Endothelial cell of umbilical vein (primary cell): ENCODE data around the gene CEP57. TPM values are rescaled to one million over a fixed set of nuclear protein-coding genes. Genes with fewer than 3 reads are reported as not detected.

Source experiments
- BruUV-seq: library from RNA; stranded (reverse); fragments of 400-500 nt; replicated peaks from 2 replicates; lab custom pipeline; 2021; lab: Mats Ljungman, UMichigan
- CTCF ChIA-PET: fragments of 300-600, 350-600 bp; sonication (Branson Sonifier 250); formaldehyde crosslinking; loops from one replicate; lab custom pipeline; 2021; ENCODE audit warnings: antibody characterized with exemption, inconsistent platforms; lab: Charles Lee
- POLR2A ChIA-PET: fragments of 300-600, 350-600 bp; sonication (Branson Sonifier 250); formaldehyde crosslinking; loops from one replicate; lab custom pipeline; 2021; ENCODE audit warnings: antibody characterized with exemption, inconsistent platforms; lab: Charles Lee
- DNase-seq: peaks from one replicate; pipeline ENCODE4 v3.0.0-alpha.2; 2011; ENCODE audit warnings: low read depth, low spot score
- FAIRE-seq: peaks from 2 replicates; lab custom pipeline; 2011; peaks lifted over from hg19 to GRCh38; lab: Jason Lieb, UNC
- H2AFZ ChIP-seq: 2 replicates; pipeline ENCODE4 v1.6.0; 2012; ENCODE audit warnings: low read depth, low read length, control low read depth, inconsistent platforms
- H3K27ac ChIP-seq: 2 replicates; pipeline ENCODE4 v1.5.1; 2011; ENCODE audit warnings: low read depth, mild to moderate bottlenecking, control low read depth, low read length, moderate library complexity; ENCODE audit not compliant: insufficient read depth
- H3K27me3 ChIP-seq, 2 experiments: 2 replicates each; pipeline versions ENCODE4 v1.6.0 to v1.6.1; 2011; ENCODE audit warnings: low read length in 2 of 2, mixed read lengths in 1 of 2; ENCODE audit not compliant: control insufficient read depth in 2 of 2, insufficient read depth in 2 of 2
- H3K36me3 ChIP-seq, 2 experiments: 2 replicates in 1 of 2; 3 replicates in 1 of 2; pipeline ENCODE4 v1.5.1; 2011; ENCODE audit warnings: low read length in 2 of 2, mild to moderate bottlenecking in 1 of 2, moderate library complexity in 1 of 2; ENCODE audit not compliant: control insufficient read depth in 2 of 2, insufficient read depth in 2 of 2; ENCODE audit errors: extremely low read depth in 1 of 2
- H3K4me1 ChIP-seq: 3 replicates; pipeline ENCODE4 v1.5.1; 2011; ENCODE audit warnings: mild to moderate bottlenecking, low read length; ENCODE audit not compliant: control insufficient read depth, insufficient read depth; ENCODE audit errors: extremely low read depth
- H3K4me2 ChIP-seq: 2 replicates; pipeline ENCODE4 v1.6.1; 2011; ENCODE audit warnings: low read length, control low read depth, mixed read lengths; ENCODE audit not compliant: insufficient read depth
- H3K4me3 ChIP-seq, 3 experiments: fragments of 200-600 bp in 1 of 3; sonication (generic), shearing (Covaris generic) in 1 of 3; replicated peaks in 1 of 3; 2 replicates each; pipeline ENCODE4 v1.5.1; 2011 to 2016; ENCODE audit warnings: control low read depth in 3 of 3, low read length in 3 of 3, mild to moderate bottlenecking in 2 of 3, inconsistent platforms in 1 of 3, low read depth in 1 of 3, moderate library complexity in 1 of 3; ENCODE audit not compliant: insufficient read depth in 1 of 3
- H3K79me2 ChIP-seq: 2 replicates; pipeline ENCODE4 v1.6.0; 2012; ENCODE audit warnings: low read length, inconsistent platforms; ENCODE audit not compliant: control insufficient read depth, insufficient read depth
- H3K9ac ChIP-seq: replicated peaks from 2 replicates; pipeline ENCODE3; 2011; ENCODE audit warnings: low read length, control low read depth; ENCODE audit not compliant: insufficient read depth; ENCODE audit errors: extremely low read depth
- H3K9me1 ChIP-seq: replicated peaks from 3 replicates; pipeline ENCODE4 v1.6.0; 2011; ENCODE audit warnings: mild to moderate bottlenecking, low read length; ENCODE audit not compliant: control insufficient read depth, insufficient read depth; ENCODE audit errors: extremely low read depth
- H3K9me3 ChIP-seq: replicated peaks from 2 replicates; pipeline ENCODE4 v1.5.1; 2012; ENCODE audit warnings: low read length, inconsistent platforms; ENCODE audit not compliant: control insufficient read depth, insufficient read depth
- H4K20me1 ChIP-seq: replicated peaks from 2 replicates; pipeline ENCODE3; 2011; ENCODE audit warnings: mild to moderate bottlenecking, low read length; ENCODE audit not compliant: control insufficient read depth, insufficient read depth; ENCODE audit errors: extremely low read depth
- EZH2 ChIP-seq: IDR thresholded peaks from 2 replicates; pipeline ENCODE4 v1.6.1; 2012; ENCODE audit warnings: borderline replicate concordance, low read depth, mild to moderate bottlenecking, moderate library complexity, low read length, inconsistent platforms; ENCODE audit not compliant: severe bottlenecking
- FOS ChIP-seq: IDR thresholded peaks from 2 replicates; pipeline ENCODE4 v1.6.1; 2011; ENCODE audit warnings: mild to moderate bottlenecking, low read length, moderate library complexity, borderline replicate concordance; ENCODE audit not compliant: insufficient read depth
- GATA2 ChIP-seq: IDR thresholded peaks from 2 replicates; pipeline ENCODE4 v1.7.0; 2011; ENCODE audit warnings: low read depth, mild to moderate bottlenecking, moderate library complexity, mixed read lengths, low read length; ENCODE audit not compliant: insufficient read length, insufficient read depth
- JUN ChIP-seq: IDR thresholded peaks from 2 replicates; pipeline ENCODE4 v1.6.1; 2011; ENCODE audit warnings: borderline replicate concordance, low read depth; ENCODE audit not compliant: insufficient read length, insufficient read depth
- MYC ChIP-seq: IDR thresholded peaks from one replicate; pipeline ENCODE4 v1.6.1; 2011; ENCODE audit warnings: mild to moderate bottlenecking, low read depth, low read length
- POLR2A ChIP-seq: IDR thresholded peaks from 2 replicates; pipeline ENCODE4 v1.6.1; 2012; ENCODE audit warnings: low read depth, mild to moderate bottlenecking, control low read depth, low read length
- POLR2AphosphoS5 ChIP-seq: IDR thresholded peaks from 2 replicates; pipeline ENCODE4 v1.6.1; 2012; ENCODE audit warnings: low read depth, mild to moderate bottlenecking, control low read depth, low read length, moderate library complexity; ENCODE audit not compliant: insufficient read depth
- dilution Hi-C: fragments of 300-500 bp; cut with MboI; formaldehyde crosslinking; loops from one replicate; pipeline ENCODE4 v1.15.0; 2019; ENCODE audit warnings: low sequenced_read_pairs; ENCODE audit not compliant: extremely low pct_ligation_motif_present
- intact Hi-C: fragments of 100-400 bp; cut with micrococcal nuclease; formaldehyde crosslinking; loops from one replicate; pipeline ENCODE4 v1.10.0; 2022
- polyA plus RNA-seq, 4 experiments: library from polyadenylated mRNA; depleted of rRNA in 3 of 4; stranded (reverse) in 3 of 4; unstranded in 1 of 4; fragments of >200 nt; gene quantifications; 2 replicates each; pipeline versions ENCODE4 v1.2.1 to v1.2.3, GENCODE V29; 2011 to 2012; ENCODE audit warnings: missing spikeins in 1 of 4
- total RNA-seq: library from RNA; stranded (reverse); gene quantifications from 2 replicates; pipeline ENCODE4 v1.2.3, GENCODE V29; 2021
- TF ChIP-seq, protein P1 (sequence below): IDR thresholded peaks from 2 replicates; pipeline ENCODE4 v1.6.1; 2011; ENCODE audit not compliant: insufficient read depth, insufficient read length
- TF ChIP-seq, protein P2 (sequence below), 2 donors: IDR thresholded peaks; 1 replicate in 1 of 2; 2 replicates in 1 of 2; pipeline ENCODE4 v1.5.1; 2011; ENCODE audit warnings: low read length in 2 of 2, mild to moderate bottlenecking in 2 of 2, moderate library complexity in 2 of 2, control low read depth in 1 of 2, inconsistent platforms in 1 of 2, low read depth in 1 of 2; ENCODE audit not compliant: insufficient read depth in 1 of 2; ENCODE audit errors: extremely low read depth in 1 of 2

Gene CEP57
- total and polyA plus RNA-seq, 2 donors (not counting 3 experiments of a cell fraction or from before 2014, with no cell fraction given) = 16.0 to 35.2 TPM

DNA sequence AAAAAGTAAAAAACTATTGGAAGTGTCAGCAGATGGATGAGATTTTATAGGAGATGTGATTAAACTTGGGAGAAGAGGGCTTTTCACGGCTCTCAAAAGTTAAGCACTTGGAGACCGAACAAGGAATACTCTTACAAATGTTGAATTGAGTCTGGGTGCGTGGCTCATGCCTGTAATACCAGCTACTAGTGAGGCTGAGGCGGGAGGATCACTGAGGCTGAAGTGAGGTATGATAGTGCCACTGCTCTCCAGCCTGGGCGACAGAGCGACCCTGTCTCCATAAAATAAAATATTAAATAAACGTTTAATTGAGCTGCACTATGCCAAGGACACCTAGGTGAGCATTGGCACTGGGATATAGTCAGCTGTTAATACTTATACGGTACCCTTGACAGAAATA lies 1.9 kb downstream of the CEP57 start:
- intact Hi-C loops (no loop called here), dilution Hi-C loops (no loop called here)
- Histone ChIP-seq H3K9me1 (no peaks in the 10 kb centered on the region), H3K27me3 (no peaks in the 10 kb centered on the region), H3K4me2 (peak overlapping the region; percentile 87), H3K36me3 (no peaks in the 10 kb centered on the region), H3K79me2 (peaks cover 63% of the 10 kb centered on the region), H3K4me1 (peaks cover 21% of the 10 kb centered on the region), H2AFZ (no peak overlapping the region), H3K9me3 (no peaks in the 10 kb centered on the region), H3K9ac (no peak overlapping the region), H3K4me3 (no peak overlapping the region), H3K27ac (no peak overlapping the region), H4K20me1 (no peaks in the 10 kb centered on the region)
- POLR2A ChIA-PET = no interaction called here
- BruUV-seq = no TSS peak
- CTCF ChIA-PET = interaction anchor here (1.1 to 7.1 kb wide), 2 partner anchors 44 to 602 kb away, joined by 3 to 40 read pairs; no protein-coding TSS in a partner anchor
- DNase-seq (no peak), FAIRE-seq (no peak)
- TF ChIP-seq FOS (no peak), GATA2 (no peak), JUN (no peak), MYC (no peak), POLR2AphosphoS5 (no peak), EZH2 (no peak), POLR2A (no peak)
- TF ChIP-seq, protein P1, sequence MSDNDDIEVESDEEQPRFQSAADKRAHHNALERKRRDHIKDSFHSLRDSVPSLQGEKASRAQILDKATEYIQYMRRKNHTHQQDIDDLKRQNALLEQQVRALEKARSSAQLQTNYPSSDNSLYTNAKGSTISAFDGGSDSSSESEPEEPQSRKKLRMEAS = no peak
- TF ChIP-seq, protein P2, sequence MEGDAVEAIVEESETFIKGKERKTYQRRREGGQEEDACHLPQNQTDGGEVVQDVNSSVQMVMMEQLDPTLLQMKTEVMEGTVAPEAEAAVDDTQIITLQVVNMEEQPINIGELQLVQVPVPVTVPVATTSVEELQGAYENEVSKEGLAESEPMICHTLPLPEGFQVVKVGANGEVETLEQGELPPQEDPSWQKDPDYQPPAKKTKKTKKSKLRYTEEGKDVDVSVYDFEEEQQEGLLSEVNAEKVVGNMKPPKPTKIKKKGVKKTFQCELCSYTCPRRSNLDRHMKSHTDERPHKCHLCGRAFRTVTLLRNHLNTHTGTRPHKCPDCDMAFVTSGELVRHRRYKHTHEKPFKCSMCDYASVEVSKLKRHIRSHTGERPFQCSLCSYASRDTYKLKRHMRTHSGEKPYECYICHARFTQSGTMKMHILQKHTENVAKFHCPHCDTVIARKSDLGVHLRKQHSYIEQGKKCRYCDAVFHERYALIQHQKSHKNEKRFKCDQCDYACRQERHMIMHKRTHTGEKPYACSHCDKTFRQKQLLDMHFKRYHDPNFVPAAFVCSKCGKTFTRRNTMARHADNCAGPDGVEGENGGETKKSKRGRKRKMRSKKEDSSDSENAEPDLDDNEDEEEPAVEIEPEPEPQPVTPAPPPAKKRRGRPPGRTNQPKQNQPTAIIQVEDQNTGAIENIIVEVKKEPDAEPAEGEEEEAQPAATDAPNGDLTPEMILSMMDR (IDR thresholded peaks at IDR 0.05; ENCODE audit: extremely low read depth in 1 of 2, insufficient read depth in 1 of 2, low read depth in 1 of 2, low read length in 2 of 2) = no peak
